ENCODE measurements around the gene PLA2G6.

DNA sequence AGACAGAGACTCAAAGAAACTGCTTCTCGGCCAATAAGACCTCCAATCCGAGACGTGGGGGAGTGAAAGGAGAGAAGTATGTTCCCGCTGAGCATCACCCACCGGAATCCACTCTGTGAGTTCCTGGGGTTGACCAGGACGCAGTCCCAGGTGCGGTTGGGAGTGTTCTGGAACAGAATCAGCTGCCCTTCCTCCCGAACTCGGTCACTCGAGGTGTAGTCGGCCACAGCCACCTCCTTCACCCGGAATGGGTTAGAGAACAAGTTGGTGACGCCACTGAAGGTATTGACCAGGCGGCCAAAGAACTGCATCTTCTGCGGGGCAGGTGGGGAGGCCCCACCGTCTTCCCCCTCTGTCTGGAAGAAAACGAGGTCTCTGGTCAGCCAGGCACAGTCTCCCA lies 12.5 kb downstream of the PLA2G6 start:
- TF ChIP-seq, protein P1, sequence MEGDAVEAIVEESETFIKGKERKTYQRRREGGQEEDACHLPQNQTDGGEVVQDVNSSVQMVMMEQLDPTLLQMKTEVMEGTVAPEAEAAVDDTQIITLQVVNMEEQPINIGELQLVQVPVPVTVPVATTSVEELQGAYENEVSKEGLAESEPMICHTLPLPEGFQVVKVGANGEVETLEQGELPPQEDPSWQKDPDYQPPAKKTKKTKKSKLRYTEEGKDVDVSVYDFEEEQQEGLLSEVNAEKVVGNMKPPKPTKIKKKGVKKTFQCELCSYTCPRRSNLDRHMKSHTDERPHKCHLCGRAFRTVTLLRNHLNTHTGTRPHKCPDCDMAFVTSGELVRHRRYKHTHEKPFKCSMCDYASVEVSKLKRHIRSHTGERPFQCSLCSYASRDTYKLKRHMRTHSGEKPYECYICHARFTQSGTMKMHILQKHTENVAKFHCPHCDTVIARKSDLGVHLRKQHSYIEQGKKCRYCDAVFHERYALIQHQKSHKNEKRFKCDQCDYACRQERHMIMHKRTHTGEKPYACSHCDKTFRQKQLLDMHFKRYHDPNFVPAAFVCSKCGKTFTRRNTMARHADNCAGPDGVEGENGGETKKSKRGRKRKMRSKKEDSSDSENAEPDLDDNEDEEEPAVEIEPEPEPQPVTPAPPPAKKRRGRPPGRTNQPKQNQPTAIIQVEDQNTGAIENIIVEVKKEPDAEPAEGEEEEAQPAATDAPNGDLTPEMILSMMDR (conservative IDR thresholded peaks at IDR 0.05; ENCODE audit: low read length), result no peak
- no peak for TF ChIP-seq EZH2phosphoT487 (IDR thresholded peaks at IDR 0.05; ENCODE audit: borderline replicate concordance, low read depth, low read length)

All from OCI-LY7 (cell line).